DOHH2 (cell line): ENCODE results near the gene IBA57.

Experiments used
- H3F3A ChIP-seq: fragments of 200-600 bp; sonication (generic), shearing (Covaris generic); 2 replicates; pipeline ENCODE4 v1.6.0; 2016; ENCODE audit warnings: antibody characterized with exemption, mild to moderate bottlenecking; ENCODE audit not compliant: control insufficient read depth, insufficient read depth
- H3K27ac ChIP-seq: fragments of 200-600 bp; sonication (generic); 2 replicates; pipeline ENCODE4 v1.5.1; 2014; ENCODE audit warnings: low read depth, mild to moderate bottlenecking, low read length, moderate library complexity
- H3K27me3 ChIP-seq: fragments of 200-600 bp; sonication (generic); 2 replicates; pipeline ENCODE4 v1.6.1; 2014; ENCODE audit warnings: mild to moderate bottlenecking, low read length, mixed read lengths; ENCODE audit not compliant: control insufficient read depth
- H3K36me3 ChIP-seq: fragments of 200-600 bp; sonication (generic); 2 replicates; pipeline ENCODE4 v1.6.1; 2014; ENCODE audit warnings: mild to moderate bottlenecking, low read length, moderate library complexity, mixed read lengths; ENCODE audit not compliant: control insufficient read depth
- H3K4me1 ChIP-seq: fragments of 200-600 bp; sonication (generic); 2 replicates; pipeline ENCODE4 v1.6.1; 2014; ENCODE audit warnings: mild to moderate bottlenecking, low read length, mixed read lengths; ENCODE audit not compliant: control insufficient read depth
- H3K4me2 ChIP-seq: fragments of 200-600 bp; sonication (generic); 2 replicates; pipeline ENCODE4 v1.6.0; 2014; ENCODE audit warnings: mild to moderate bottlenecking, low read length, moderate library complexity
- H3K4me3 ChIP-seq: fragments of 200-600 bp; sonication (generic); 2 replicates; pipeline ENCODE4 v1.5.1; 2014; ENCODE audit warnings: mild to moderate bottlenecking, low read length, mixed read lengths
- H3K79me2 ChIP-seq: fragments of 200-600 bp; sonication (generic); 2 replicates; pipeline ENCODE4 v1.6.1; 2014; ENCODE audit warnings: mild to moderate bottlenecking, low read length, mixed read lengths; ENCODE audit not compliant: control insufficient read depth
- H3K9me2 ChIP-seq: fragments of 200-600 bp; sonication (generic); replicated peaks from 2 replicates; pipeline ENCODE4 v1.6.1; 2014; ENCODE audit warnings: mild to moderate bottlenecking, low read length, mixed read lengths; ENCODE audit not compliant: control insufficient read depth
- H3K9me3 ChIP-seq: fragments of 200-600 bp; sonication (generic); 2 replicates; pipeline ENCODE4 v1.6.1; 2014; ENCODE audit warnings: antibody characterized with exemption, low read length, mixed read lengths; ENCODE audit not compliant: control insufficient read depth, insufficient read depth
- H4K20me1 ChIP-seq: fragments of 200-600 bp; sonication (generic); 2 replicates; pipeline ENCODE4 v1.6.0; 2014; ENCODE audit warnings: low read depth, mild to moderate bottlenecking, antibody characterized with exemption, low read length, moderate library complexity; ENCODE audit not compliant: control insufficient read depth, insufficient read depth
- EZH2phosphoT487 ChIP-seq: fragments of 200-600 bp; sonication (generic); IDR thresholded peaks from 2 replicates; pipeline ENCODE4 v1.6.1; 2017; ENCODE audit warnings: borderline replicate concordance, mild to moderate bottlenecking, antibody characterized with exemption, low read length, moderate library complexity, mixed read lengths
- TF ChIP-seq, protein P1 (sequence below): fragments of 200-600 bp; sonication (generic); IDR thresholded peaks from one replicate; pipeline ENCODE4 v1.5.1; 2014; ENCODE audit warnings: antibody characterized with exemption, mild to moderate bottlenecking, low read depth, low read length; ENCODE audit not compliant: poor library complexity, severe bottlenecking

The IBA57 gene

DNA sequence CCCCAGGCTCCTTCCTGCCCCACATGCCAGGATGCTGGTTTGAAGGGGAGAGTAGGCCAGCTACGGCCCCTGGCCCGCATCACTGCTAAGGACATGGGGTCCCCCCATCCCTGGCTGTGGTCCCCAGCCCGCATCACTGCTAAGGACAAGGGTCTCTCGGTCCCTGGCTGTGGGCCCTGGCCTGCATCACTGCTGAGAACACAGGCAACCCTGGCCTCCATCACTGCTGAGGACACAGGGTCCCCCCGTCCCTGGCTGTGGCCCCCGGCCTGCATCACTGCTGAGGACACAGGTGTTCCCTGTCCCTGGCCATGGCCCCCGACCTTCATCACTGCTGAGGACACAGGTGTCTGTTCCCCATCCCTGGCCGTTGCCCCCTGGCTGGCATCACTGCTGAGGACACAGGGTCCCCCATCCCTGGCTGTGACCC is 41.8 kb downstream of the IBA57 start:
- no peaks in the 10 kb centered on the region for H3K79me2 ChIP-seq
- no peaks in the 10 kb centered on the region for H4K20me1 ChIP-seq
- H3K27ac ChIP-seq = no peak overlapping the region
- no peaks in the 10 kb centered on the region for H3K27me3 ChIP-seq
- H3K9me3 ChIP-seq = no peaks in the 10 kb centered on the region
- no peak overlapping the region for H3K4me3 ChIP-seq
- H3K4me1 ChIP-seq = no peaks in the 10 kb centered on the region
- H3K36me3 ChIP-seq = no peaks in the 10 kb centered on the region
- H3K4me2 ChIP-seq = no peak overlapping the region
- no peaks in the 10 kb centered on the region for H3K9me2 ChIP-seq
- TF ChIP-seq, protein P1, sequence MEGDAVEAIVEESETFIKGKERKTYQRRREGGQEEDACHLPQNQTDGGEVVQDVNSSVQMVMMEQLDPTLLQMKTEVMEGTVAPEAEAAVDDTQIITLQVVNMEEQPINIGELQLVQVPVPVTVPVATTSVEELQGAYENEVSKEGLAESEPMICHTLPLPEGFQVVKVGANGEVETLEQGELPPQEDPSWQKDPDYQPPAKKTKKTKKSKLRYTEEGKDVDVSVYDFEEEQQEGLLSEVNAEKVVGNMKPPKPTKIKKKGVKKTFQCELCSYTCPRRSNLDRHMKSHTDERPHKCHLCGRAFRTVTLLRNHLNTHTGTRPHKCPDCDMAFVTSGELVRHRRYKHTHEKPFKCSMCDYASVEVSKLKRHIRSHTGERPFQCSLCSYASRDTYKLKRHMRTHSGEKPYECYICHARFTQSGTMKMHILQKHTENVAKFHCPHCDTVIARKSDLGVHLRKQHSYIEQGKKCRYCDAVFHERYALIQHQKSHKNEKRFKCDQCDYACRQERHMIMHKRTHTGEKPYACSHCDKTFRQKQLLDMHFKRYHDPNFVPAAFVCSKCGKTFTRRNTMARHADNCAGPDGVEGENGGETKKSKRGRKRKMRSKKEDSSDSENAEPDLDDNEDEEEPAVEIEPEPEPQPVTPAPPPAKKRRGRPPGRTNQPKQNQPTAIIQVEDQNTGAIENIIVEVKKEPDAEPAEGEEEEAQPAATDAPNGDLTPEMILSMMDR = no peak
- no peak for TF ChIP-seq EZH2phosphoT487
- no peaks in the 10 kb centered on the region for H3F3A ChIP-seq

- Histone ChIP-seq H3K4me1 (peaks cover under 1% of the 10 kb centered on the region; the same call in 1 of the 2 replicates), H3K9me2 (no peaks in the 10 kb centered on the region), H3K36me3 (no peaks in the 10 kb centered on the region), H3F3A (no peaks in the 10 kb centered on the region), H3K9me3 (no peaks in the 10 kb centered on the region), H3K27me3 (no peaks in the 10 kb centered on the region), H3K79me2 (no peaks in the 10 kb centered on the region), H3K4me2 (no peak within 1 kb of the TSS), H3K27ac (no peak within 1 kb of the TSS), H4K20me1 (no peaks in the 10 kb centered on the region), H3K4me3 (no peak within 1 kb of the TSS)
- no peak for TF ChIP-seq EZH2phosphoT487
- TF ChIP-seq, protein P1 = no peak
Observed at GRCh38 chr1:228207851-228208821, 42.5 kb downstream of the IBA57 start, which contains the start of gene OBSCN. Gene OBSCN (plus strand): TSS chr1:228208044. CDS start chr1:228211784, 3,740 bp downstream.

DNA sequence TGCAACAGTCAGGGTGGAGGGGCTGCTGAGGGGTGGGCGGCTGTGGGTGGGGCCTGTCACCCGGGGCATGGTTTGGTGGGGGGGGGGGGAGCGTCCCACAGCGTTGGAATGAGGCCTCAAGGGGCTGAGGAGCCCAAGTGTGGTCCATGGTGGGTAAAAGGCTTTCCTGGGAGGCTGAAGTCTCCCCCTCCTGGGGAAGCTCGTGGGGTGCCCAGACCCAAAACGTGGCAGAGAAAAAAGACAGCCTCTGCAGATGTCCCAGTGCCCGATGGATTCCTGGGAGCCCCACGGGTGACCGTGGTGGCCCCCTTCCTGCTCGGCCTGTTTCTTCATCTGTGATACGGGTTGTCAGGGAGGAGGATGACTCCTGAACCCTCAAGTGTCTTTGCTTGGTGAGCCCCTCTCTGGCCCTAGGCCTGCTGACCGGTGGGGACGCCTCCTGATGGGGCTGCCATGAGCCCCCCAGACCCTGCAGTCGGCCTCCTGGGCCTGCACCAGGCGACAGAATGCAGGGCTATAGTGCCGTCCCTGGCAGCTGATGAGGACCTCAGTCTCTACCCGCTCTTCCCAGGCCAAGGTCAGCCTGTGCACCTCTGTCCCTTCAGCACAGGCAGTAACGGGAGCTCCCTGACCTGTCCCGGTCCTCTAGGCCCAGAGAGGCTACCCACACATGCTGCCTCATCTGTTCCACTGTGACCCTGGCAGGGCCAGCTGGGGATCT is 43.4 kb downstream of the IBA57 start:
- H3K4me1 ChIP-seq = peaks cover 4% of the 10 kb centered on the region; the same call in 1 of the 2 replicates
- no peaks in the 10 kb centered on the region for H3K79me2 ChIP-seq
- no peak overlapping the region for H3K27ac ChIP-seq
- no peaks in the 10 kb centered on the region for H3F3A ChIP-seq
- H3K36me3 ChIP-seq = no peaks in the 10 kb centered on the region
- H3K9me3 ChIP-seq = no peaks in the 10 kb centered on the region
- no peaks in the 10 kb centered on the region for H4K20me1 ChIP-seq
- no peaks in the 10 kb centered on the region for H3K27me3 ChIP-seq
- H3K4me3 ChIP-seq = no peak overlapping the region
- no peaks in the 10 kb centered on the region for H3K9me2 ChIP-seq
- H3K4me2 ChIP-seq = no peak overlapping the region
- TF ChIP-seq EZH2phosphoT487 = no peak
- TF ChIP-seq, protein P1 = no peak
